PC-3 (cell line): ENCODE measurements around the gene RTP3.

Experiments
- EZH2 ChIP-seq: fragments of 300-600 bp; sonication (generic); IDR thresholded peaks from one replicate; pipeline ENCODE4 v1.6.1; 2017; ENCODE audit warnings: antibody characterized with exemption, mild to moderate bottlenecking, low read length; ENCODE audit not compliant: unreplicated experiment
- EZH2phosphoT487 ChIP-seq: fragments of 300-600 bp; sonication (generic); IDR thresholded peaks from 2 replicates; pipeline ENCODE4 v1.6.1; 2018; ENCODE audit warnings: mild to moderate bottlenecking, antibody characterized with exemption, low read length, borderline replicate concordance
- TF ChIP-seq, protein P1 (sequence below): fragments of 300-600 bp; sonication (generic); conservative IDR thresholded peaks from 2 replicates; pipeline ENCODE4 v1.5.1; 2017; ENCODE audit warnings: antibody characterized with exemption, low read depth, mild to moderate bottlenecking, low read length

DNA sequence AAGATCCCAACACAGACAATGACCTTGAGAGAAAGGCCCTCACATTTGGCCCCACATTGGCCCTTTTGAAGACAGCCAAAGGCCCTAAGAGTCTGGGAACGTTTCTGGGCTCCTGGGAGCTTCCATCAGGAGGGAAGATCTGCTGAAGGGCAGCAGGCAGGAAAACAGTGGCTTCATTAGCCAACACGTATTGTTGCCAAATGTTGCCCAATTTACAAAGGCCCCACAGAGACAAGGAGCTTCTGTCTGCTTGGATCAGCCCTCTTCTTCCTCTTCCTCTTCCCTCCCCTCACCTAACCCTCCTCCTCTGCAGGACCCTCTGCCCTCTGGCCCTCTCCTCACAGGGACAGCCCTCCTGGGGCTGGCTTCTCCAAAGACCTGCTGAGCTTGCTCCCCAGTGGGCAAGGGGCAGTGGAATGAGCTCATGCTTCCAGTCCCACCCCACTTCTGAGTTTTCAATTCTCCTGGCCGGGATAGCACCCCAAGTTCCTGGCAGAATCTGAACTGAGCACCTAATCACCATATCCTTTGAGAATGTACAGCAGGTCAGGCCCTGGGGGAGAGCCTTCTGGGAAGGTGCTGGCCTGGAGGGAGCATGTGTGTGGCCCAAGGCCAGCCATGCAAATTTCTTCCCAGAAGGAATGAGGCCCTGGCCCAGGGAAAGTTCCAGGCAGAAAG, 28.0 kb upstream of the RTP3 start:
- TF ChIP-seq EZH2 (no peak), EZH2phosphoT487 (no peak)
- TF ChIP-seq, protein P1, sequence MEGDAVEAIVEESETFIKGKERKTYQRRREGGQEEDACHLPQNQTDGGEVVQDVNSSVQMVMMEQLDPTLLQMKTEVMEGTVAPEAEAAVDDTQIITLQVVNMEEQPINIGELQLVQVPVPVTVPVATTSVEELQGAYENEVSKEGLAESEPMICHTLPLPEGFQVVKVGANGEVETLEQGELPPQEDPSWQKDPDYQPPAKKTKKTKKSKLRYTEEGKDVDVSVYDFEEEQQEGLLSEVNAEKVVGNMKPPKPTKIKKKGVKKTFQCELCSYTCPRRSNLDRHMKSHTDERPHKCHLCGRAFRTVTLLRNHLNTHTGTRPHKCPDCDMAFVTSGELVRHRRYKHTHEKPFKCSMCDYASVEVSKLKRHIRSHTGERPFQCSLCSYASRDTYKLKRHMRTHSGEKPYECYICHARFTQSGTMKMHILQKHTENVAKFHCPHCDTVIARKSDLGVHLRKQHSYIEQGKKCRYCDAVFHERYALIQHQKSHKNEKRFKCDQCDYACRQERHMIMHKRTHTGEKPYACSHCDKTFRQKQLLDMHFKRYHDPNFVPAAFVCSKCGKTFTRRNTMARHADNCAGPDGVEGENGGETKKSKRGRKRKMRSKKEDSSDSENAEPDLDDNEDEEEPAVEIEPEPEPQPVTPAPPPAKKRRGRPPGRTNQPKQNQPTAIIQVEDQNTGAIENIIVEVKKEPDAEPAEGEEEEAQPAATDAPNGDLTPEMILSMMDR, result no peak
